ENCODE measurements around the gene TAF7.
A peak's percentile ranks its signal among the peaks of the same experiment; 100 is the strongest.
"Not testable (repeated sequence)": the region's sequence is repeated elsewhere in the genome, so short reads cannot be mapped to it uniquely, and the experiment has no call there.

Gene TAF7

GRCh38 chr5:141322261-141322660, 1.7 kb upstream of the TAF7 start:
- no peaks in the 10 kb centered on the region for H3K79me1 ChIP-seq (ENCODE audit: low read depth, low read length)

GRCh38 chr5:141319699-141320098, 885 bp downstream of the TAF7 start:
- no peak overlapping the region for H2BK120ac ChIP-seq (ENCODE audit: low read depth, low read length)
- H2BK5ac ChIP-seq (ENCODE audit: low read length) = no peak overlapping the region
- no peak overlapping the region for H3K9ac ChIP-seq (ENCODE audit: low read depth, low read length, poor library complexity)
- no peak overlapping the region for H3K23ac ChIP-seq (ENCODE audit: low read depth, low read length, poor library complexity)
- H3K9me3 ChIP-seq (replicated peaks in 1 of 2; ENCODE audit: control insufficient read depth in 2 of 2, insufficient read depth in 1 of 2, low read depth in 1 of 2, low read length in 2 of 2) = peaks cover 22 to 57% of the 10 kb centered on the region in 2 donors
- H3K14ac ChIP-seq (ENCODE audit: low read length) = no peak overlapping the region
- H2BK15ac ChIP-seq (ENCODE audit: low read length) = no peak overlapping the region
- no peak overlapping the region for H3K27ac ChIP-seq (replicated peaks; ENCODE audit: low read length)
- H2AK5ac ChIP-seq (ENCODE audit: low read depth, low read length) = no peak overlapping the region
- no peak overlapping the region for H2AFZ ChIP-seq (ENCODE audit: low read length)
- no peak overlapping the region for H4K8ac ChIP-seq (ENCODE audit: low read depth, low read length)
- no peaks in the 10 kb centered on the region for H3K27me3 ChIP-seq (ENCODE audit: control insufficient read depth in 3 of 3, insufficient read depth in 3 of 3, low read depth in 1 of 3, low read length in 3 of 3)
- DNase-seq (ENCODE audit: low spot score) = no peak
- peak overlapping the region; percentile 41 to 64 for H3K4me3 ChIP-seq (ENCODE audit: low read length in 2 of 2)
- H3K4me2 ChIP-seq (ENCODE audit: insufficient read depth, low read length, poor library complexity, severe bottlenecking) = peak overlapping the region; percentile 29
- H4K91ac ChIP-seq (ENCODE audit: low read depth, low read length, poor library complexity) = no peak overlapping the region
- H2BK12ac ChIP-seq (ENCODE audit: low read length) = no peak overlapping the region
- no peak overlapping the region for H3K18ac ChIP-seq (ENCODE audit: low read length)
- WGBS, 2 donors (ENCODE audit: extremely low coverage in 2 of 2, insufficient read length in 2 of 2, insufficient replicate concordance in 1 of 2) = no CpG with 5 or more reads among the region's 5 CpGs
- no peak overlapping the region for H3K4ac ChIP-seq (ENCODE audit: low read length)
- H3K4me1 ChIP-seq (ENCODE audit: control insufficient read depth in 2 of 2, insufficient read depth in 1 of 2, low read depth in 1 of 2, low read length in 2 of 2) = peaks cover 0 to 1% of the 10 kb centered on the region in 2 donors
- H3K36me3 ChIP-seq (replicated peaks in 1 of 2; ENCODE audit: control insufficient read depth in 2 of 2, insufficient read depth in 2 of 2, low read length in 2 of 2) = peaks cover 16 to 47% of the 10 kb centered on the region in 2 donors
- H3K79me1 ChIP-seq (ENCODE audit: low read depth, low read length) = no peaks in the 10 kb centered on the region

More at GRCh38 chr5:141322261-141322660, 1.7 kb upstream of the TAF7 start:
- H2BK12ac ChIP-seq (ENCODE audit: low read length) = no peak overlapping the region
- no peak overlapping the region for H2AK5ac ChIP-seq (ENCODE audit: low read depth, low read length)
- no peak overlapping the region for H2AFZ ChIP-seq (ENCODE audit: low read length)
- no peak overlapping the region for H3K27ac ChIP-seq (replicated peaks; ENCODE audit: low read length)
- no peaks in the 10 kb centered on the region for H3K27me3 ChIP-seq (ENCODE audit: control insufficient read depth in 3 of 3, insufficient read depth in 3 of 3, low read depth in 1 of 3, low read length in 3 of 3)
- peaks cover 15 to 23% of the 10 kb centered on the region in 2 donors for H3K36me3 ChIP-seq (replicated peaks in 1 of 2; ENCODE audit: control insufficient read depth in 2 of 2, insufficient read depth in 2 of 2, low read length in 2 of 2)
- no peak overlapping the region for H4K91ac ChIP-seq (ENCODE audit: low read depth, low read length, poor library complexity)
- H3K9me3 ChIP-seq (replicated peaks in 1 of 2; ENCODE audit: control insufficient read depth in 2 of 2, insufficient read depth in 1 of 2, low read depth in 1 of 2, low read length in 2 of 2) = peaks cover 20 to 39% of the 10 kb centered on the region in 2 donors
- 100% methylated on average over 1 of the region's 3 CpGs for WGBS, 2 donors (ENCODE audit: extremely low coverage in 2 of 2, insufficient read length in 2 of 2, insufficient replicate concordance in 1 of 2)
- H3K4me3 ChIP-seq (ENCODE audit: low read length in 2 of 2) = no peak overlapping the region
- H3K23ac ChIP-seq (ENCODE audit: low read depth, low read length, poor library complexity) = no peak overlapping the region
- H2BK5ac ChIP-seq (ENCODE audit: low read length) = no peak overlapping the region
- no peak overlapping the region for H3K18ac ChIP-seq (ENCODE audit: low read length)
- peaks cover 0 to 1% of the 10 kb centered on the region in 2 donors for H3K4me1 ChIP-seq (ENCODE audit: control insufficient read depth in 2 of 2, insufficient read depth in 1 of 2, low read depth in 1 of 2, low read length in 2 of 2)
- no peak overlapping the region for H2BK15ac ChIP-seq (ENCODE audit: low read length)
- H3K14ac ChIP-seq (ENCODE audit: low read length) = no peak overlapping the region
- no peak overlapping the region for H2BK120ac ChIP-seq (ENCODE audit: low read depth, low read length)
- DNase-seq (ENCODE audit: low spot score) = no peak
- no peak overlapping the region for H3K9ac ChIP-seq (ENCODE audit: low read depth, low read length, poor library complexity)
- H3K4me2 ChIP-seq (ENCODE audit: insufficient read depth, low read length, poor library complexity, severe bottlenecking) = no peak overlapping the region
- H4K8ac ChIP-seq (ENCODE audit: low read depth, low read length) = no peak overlapping the region
- no peak overlapping the region for H3K4ac ChIP-seq (ENCODE audit: low read length)

GRCh38 chr5:141319202-141319601, 1.4 kb downstream of the TAF7 start:
- H3K79me1 ChIP-seq (ENCODE audit: low read depth, low read length) = no peaks in the 10 kb centered on the region
- peaks cover 0 to 1% of the 10 kb centered on the region in 2 donors for H3K4me1 ChIP-seq (ENCODE audit: control insufficient read depth in 2 of 2, insufficient read depth in 1 of 2, low read depth in 1 of 2, low read length in 2 of 2)
- peak overlapping the region in 1 of 2 donors; percentile 64 for H3K4me3 ChIP-seq (ENCODE audit: low read length in 2 of 2)
- H3K36me3 ChIP-seq (replicated peaks in 1 of 2; ENCODE audit: control insufficient read depth in 2 of 2, insufficient read depth in 2 of 2, low read length in 2 of 2) = peaks cover 16 to 52% of the 10 kb centered on the region in 2 donors
- H2BK12ac ChIP-seq (ENCODE audit: low read length) = no peak overlapping the region
- H3K18ac ChIP-seq (ENCODE audit: low read length) = no peak overlapping the region
- no peak overlapping the region for H3K4ac ChIP-seq (ENCODE audit: low read length)
- DNase-seq (ENCODE audit: low spot score) = no peak
- no peak overlapping the region for H4K8ac ChIP-seq (ENCODE audit: low read depth, low read length)
- no peak overlapping the region for H2BK120ac ChIP-seq (ENCODE audit: low read depth, low read length)
- no peak overlapping the region for H3K9ac ChIP-seq (ENCODE audit: low read depth, low read length, poor library complexity)
- no peaks in the 10 kb centered on the region for H3K27me3 ChIP-seq (ENCODE audit: control insufficient read depth in 3 of 3, insufficient read depth in 3 of 3, low read depth in 1 of 3, low read length in 3 of 3)
- no peak overlapping the region for H2BK15ac ChIP-seq (ENCODE audit: low read length)
- no peak overlapping the region for H4K91ac ChIP-seq (ENCODE audit: low read depth, low read length, poor library complexity)
- H3K27ac ChIP-seq (replicated peaks; ENCODE audit: low read length) = no peak overlapping the region
- WGBS, 2 donors (ENCODE audit: extremely low coverage in 2 of 2, insufficient read length in 2 of 2, insufficient replicate concordance in 1 of 2) = no CpG with 5 or more reads among the region's 6 CpGs
- H2AK5ac ChIP-seq (ENCODE audit: low read depth, low read length) = no peak overlapping the region
- H3K23ac ChIP-seq (ENCODE audit: low read depth, low read length, poor library complexity) = no peak overlapping the region
- no peak overlapping the region for H3K4me2 ChIP-seq (ENCODE audit: insufficient read depth, low read length, poor library complexity, severe bottlenecking)
- no peak overlapping the region for H2BK5ac ChIP-seq (ENCODE audit: low read length)
- peaks cover 22 to 61% of the 10 kb centered on the region in 2 donors for H3K9me3 ChIP-seq (replicated peaks in 1 of 2; ENCODE audit: control insufficient read depth in 2 of 2, insufficient read depth in 1 of 2, low read depth in 1 of 2, low read length in 2 of 2)
- H2AFZ ChIP-seq (ENCODE audit: low read length) = no peak overlapping the region
- no peak overlapping the region for H3K14ac ChIP-seq (ENCODE audit: low read length)

GRCh38 chr5:141316963-141317362, 3.6 kb downstream of the TAF7 start:
- not testable (repeated sequence) for H4K91ac ChIP-seq (ENCODE audit: low read depth, low read length, poor library complexity); H3K27me3 ChIP-seq (ENCODE audit: control insufficient read depth in 3 of 3, insufficient read depth in 3 of 3, low read depth in 1 of 3, low read length in 3 of 3); H3K23ac ChIP-seq (ENCODE audit: low read depth, low read length, poor library complexity); H2BK15ac ChIP-seq (ENCODE audit: low read length); H3K4me1 ChIP-seq (ENCODE audit: control insufficient read depth in 2 of 2, insufficient read depth in 1 of 2, low read depth in 1 of 2, low read length in 2 of 2); H3K18ac ChIP-seq (ENCODE audit: low read length); H3K27ac ChIP-seq (replicated peaks; ENCODE audit: low read length); H3K79me1 ChIP-seq (ENCODE audit: low read depth, low read length); H2BK120ac ChIP-seq (ENCODE audit: low read depth, low read length); H3K4ac ChIP-seq (ENCODE audit: low read length); H2BK12ac ChIP-seq (ENCODE audit: low read length); H2BK5ac ChIP-seq (ENCODE audit: low read length); H3K4me2 ChIP-seq (ENCODE audit: insufficient read depth, low read length, poor library complexity, severe bottlenecking); H3K9ac ChIP-seq (ENCODE audit: low read depth, low read length, poor library complexity); H4K8ac ChIP-seq (ENCODE audit: low read depth, low read length); H2AFZ ChIP-seq (ENCODE audit: low read length); H3K4me3 ChIP-seq (ENCODE audit: low read length in 2 of 2); DNase-seq (ENCODE audit: low spot score); H3K14ac ChIP-seq (ENCODE audit: low read length); H2AK5ac ChIP-seq (ENCODE audit: low read depth, low read length)
- WGBS, 2 donors (ENCODE audit: extremely low coverage in 2 of 2, insufficient read length in 2 of 2, insufficient replicate concordance in 1 of 2) = no CpG with 5 or more reads among the region's 4 CpGs
- Histone ChIP-seq H3K9me3 (replicated peaks in 1 of 2; ENCODE audit: control insufficient read depth in 2 of 2, insufficient read depth in 1 of 2, low read depth in 1 of 2, low read length in 2 of 2) (peaks cover 22 to 78% of the 10 kb centered on the region in 2 donors), H3K36me3 (replicated peaks in 1 of 2; ENCODE audit: control insufficient read depth in 2 of 2, insufficient read depth in 2 of 2, low read length in 2 of 2) (peaks cover 16 to 60% of the 10 kb centered on the region in 2 donors)
